ENCODE measurements around the gene CLEC18A. TPM values are rescaled to one million over a fixed set of nuclear protein-coding genes. Genes with fewer than 3 reads are reported as not detected.
A peak's percentile ranks its signal among the peaks of the same experiment; 100 is the strongest.
"Not testable (repeated sequence)": the region's sequence is repeated elsewhere in the genome, so short reads cannot be mapped to it uniquely, and the experiment has no call there.

CLEC18A gene
- total and polyA plus RNA-seq, 7 experiments from 2014 or later: 1.4 to 7.4 (median 3.6) TPM; not detected in 2

GRCh38 chr16:69943241-69944036, 7.7 kb upstream of the CLEC18A start:
- POLR2A ChIA-PET; H3K27me3 Mint-ChIP-seq; H3K4me1 ChIP-seq (ENCODE audit: control insufficient read depth in 2 of 2, insufficient read depth in 2 of 2, low read length in 2 of 2); H3K27me3 ChIP-seq (ENCODE audit: control insufficient read depth in 2 of 2, insufficient read depth in 2 of 2, low read length in 2 of 2); H3K4me1 Mint-ChIP-seq; H3K27ac Mint-ChIP-seq; H3K9me3 ChIP-seq (ENCODE audit: control insufficient read depth in 2 of 3, low read length in 3 of 3); ATAC-seq; H3K9me3 Mint-ChIP-seq; H3K27ac ChIP-seq (ENCODE audit: low read depth, low read length); CTCF ChIA-PET; H3K4me3 Mint-ChIP-seq; H3K4me3 ChIP-seq (ENCODE audit: low read length); DNase-seq; intact Hi-C loops (cut with micrococcal nuclease): not testable (repeated sequence)
- peaks cover 0 to 39% (median 4%) of the 10 kb centered on the region in 3 experiments for H3K36me3 ChIP-seq (ENCODE audit: control insufficient read depth in 2 of 3, insufficient read depth in 3 of 3, low read length in 3 of 3)
- peaks cover 0 to 13% (median 4%) of the 10 kb centered on the region in 5 donors for H3K36me3 Mint-ChIP-seq

- H3K36me3 ChIP-seq (ENCODE audit: control insufficient read depth in 2 of 3, insufficient read depth in 3 of 3, low read length in 3 of 3); H3K27ac Mint-ChIP-seq; H3K27me3 Mint-ChIP-seq; ATAC-seq; H3K4me1 ChIP-seq (ENCODE audit: control insufficient read depth in 2 of 2, insufficient read depth in 2 of 2, low read length in 2 of 2); H3K27me3 ChIP-seq (ENCODE audit: control insufficient read depth in 2 of 2, insufficient read depth in 2 of 2, low read length in 2 of 2); H3K36me3 Mint-ChIP-seq; H3K4me3 Mint-ChIP-seq; H3K9me3 ChIP-seq (ENCODE audit: control insufficient read depth in 2 of 3, low read length in 3 of 3); CTCF ChIA-PET; H3K9me3 Mint-ChIP-seq; H3K4me1 Mint-ChIP-seq; POLR2A ChIA-PET; DNase-seq; H3K27ac ChIP-seq (ENCODE audit: low read depth, low read length); intact Hi-C loops (cut with micrococcal nuclease); H3K4me3 ChIP-seq (ENCODE audit: low read length): not testable (repeated sequence)
These were observed 723 bp upstream of the CLEC18A start for GRCh38 chr16:69950411-69950810.

GRCh38 chr16:69951672-69952031, 518 bp downstream of the CLEC18A start:
- H3K27ac Mint-ChIP-seq; H3K4me3 ChIP-seq (ENCODE audit: low read length); H3K9me3 ChIP-seq (ENCODE audit: control insufficient read depth in 2 of 3, low read length in 3 of 3); H3K27me3 ChIP-seq (ENCODE audit: control insufficient read depth in 2 of 2, insufficient read depth in 2 of 2, low read length in 2 of 2); H3K4me1 ChIP-seq (ENCODE audit: control insufficient read depth in 2 of 2, insufficient read depth in 2 of 2, low read length in 2 of 2); H3K36me3 ChIP-seq (ENCODE audit: control insufficient read depth in 2 of 3, insufficient read depth in 3 of 3, low read length in 3 of 3); H3K27ac ChIP-seq (ENCODE audit: low read depth, low read length); H3K4me3 Mint-ChIP-seq; H3K27me3 Mint-ChIP-seq; H3K9me3 Mint-ChIP-seq; CTCF ChIA-PET; H3K4me1 Mint-ChIP-seq; DNase-seq; intact Hi-C loops (cut with micrococcal nuclease); H3K36me3 Mint-ChIP-seq; POLR2A ChIA-PET: not testable (repeated sequence)
- ATAC-seq: peak; percentile 26

- intact Hi-C loops (cut with micrococcal nuclease); H3K4me1 ChIP-seq (ENCODE audit: control insufficient read depth in 2 of 2, insufficient read depth in 2 of 2, low read length in 2 of 2): not testable (repeated sequence)
These were observed 982 bp downstream of the CLEC18A start for GRCh38 chr16:69952116-69952515.

GRCh38 chr16:69952572-69953355, 1.6 kb downstream of the CLEC18A start:
- H3K27me3 Mint-ChIP-seq; DNase-seq; H3K4me3 Mint-ChIP-seq; H3K27ac Mint-ChIP-seq; H3K4me1 Mint-ChIP-seq; H3K27me3 ChIP-seq (ENCODE audit: control insufficient read depth in 2 of 2, insufficient read depth in 2 of 2, low read length in 2 of 2); POLR2A ChIA-PET; H3K36me3 ChIP-seq (ENCODE audit: control insufficient read depth in 2 of 3, insufficient read depth in 3 of 3, low read length in 3 of 3); CTCF ChIA-PET; H3K9me3 ChIP-seq (ENCODE audit: control insufficient read depth in 2 of 3, low read length in 3 of 3); H3K36me3 Mint-ChIP-seq; H3K4me3 ChIP-seq (ENCODE audit: low read length); H3K9me3 Mint-ChIP-seq; ATAC-seq; H3K4me1 ChIP-seq (ENCODE audit: control insufficient read depth in 2 of 2, insufficient read depth in 2 of 2, low read length in 2 of 2); intact Hi-C loops (cut with micrococcal nuclease); H3K27ac ChIP-seq (ENCODE audit: low read depth, low read length): not testable (repeated sequence)

More at GRCh38 chr16:69952116-69952515, 982 bp downstream of the CLEC18A start:
- H3K9me3 Mint-ChIP-seq; H3K36me3 Mint-ChIP-seq; H3K4me3 ChIP-seq (ENCODE audit: low read length); H3K9me3 ChIP-seq (ENCODE audit: control insufficient read depth in 2 of 3, low read length in 3 of 3); H3K4me1 Mint-ChIP-seq; H3K36me3 ChIP-seq (ENCODE audit: control insufficient read depth in 2 of 3, insufficient read depth in 3 of 3, low read length in 3 of 3); H3K27me3 ChIP-seq (ENCODE audit: control insufficient read depth in 2 of 2, insufficient read depth in 2 of 2, low read length in 2 of 2); H3K4me3 Mint-ChIP-seq; H3K27me3 Mint-ChIP-seq; DNase-seq; CTCF ChIA-PET; H3K27ac Mint-ChIP-seq; H3K27ac ChIP-seq (ENCODE audit: low read depth, low read length); POLR2A ChIA-PET: not testable (repeated sequence)
- ATAC-seq: peak; percentile 15

GRCh38 chr16:69954241-69954640, 3.1 kb downstream of the CLEC18A start:
- H3K27me3 Mint-ChIP-seq: not testable (repeated sequence)

GRCh38 chr16:69963312-69963711, 12.2 kb downstream of the CLEC18A start:
- POLR2A ChIA-PET; H3K36me3 Mint-ChIP-seq; ATAC-seq; H3K4me1 Mint-ChIP-seq; H3K9me3 Mint-ChIP-seq; CTCF ChIA-PET; H3K27ac Mint-ChIP-seq; H3K4me3 ChIP-seq (ENCODE audit: low read length); H3K36me3 ChIP-seq (ENCODE audit: control insufficient read depth in 2 of 3, insufficient read depth in 3 of 3, low read length in 3 of 3); H3K27ac ChIP-seq (ENCODE audit: low read depth, low read length); H3K27me3 ChIP-seq (ENCODE audit: control insufficient read depth in 2 of 2, insufficient read depth in 2 of 2, low read length in 2 of 2); H3K9me3 ChIP-seq (ENCODE audit: control insufficient read depth in 2 of 3, low read length in 3 of 3); DNase-seq; H3K27me3 Mint-ChIP-seq; intact Hi-C loops (cut with micrococcal nuclease); H3K4me3 Mint-ChIP-seq; H3K4me1 ChIP-seq (ENCODE audit: control insufficient read depth in 2 of 2, insufficient read depth in 2 of 2, low read length in 2 of 2): not testable (repeated sequence)

More at GRCh38 chr16:69954241-69954640, 3.1 kb downstream of the CLEC18A start:
- CTCF ChIA-PET; H3K4me1 Mint-ChIP-seq; H3K4me3 Mint-ChIP-seq; H3K9me3 ChIP-seq (ENCODE audit: control insufficient read depth in 2 of 3, low read length in 3 of 3); H3K36me3 Mint-ChIP-seq; H3K4me1 ChIP-seq (ENCODE audit: control insufficient read depth in 2 of 2, insufficient read depth in 2 of 2, low read length in 2 of 2); intact Hi-C loops (cut with micrococcal nuclease); H3K27ac Mint-ChIP-seq; POLR2A ChIA-PET; H3K27ac ChIP-seq (ENCODE audit: low read depth, low read length); DNase-seq; H3K9me3 Mint-ChIP-seq; H3K4me3 ChIP-seq (ENCODE audit: low read length); ATAC-seq; H3K27me3 ChIP-seq (ENCODE audit: control insufficient read depth in 2 of 2, insufficient read depth in 2 of 2, low read length in 2 of 2); H3K36me3 ChIP-seq (ENCODE audit: control insufficient read depth in 2 of 3, insufficient read depth in 3 of 3, low read length in 3 of 3): not testable (repeated sequence)
